Activated CD8-positive, alpha-beta memory T cell treated with anti-CD3 and anti-CD28 coated beads for 36 hours (primary cell): ENCODE measurements around the gene CPD. TPM values are rescaled to one million over a fixed set of nuclear protein-coding genes. Genes with fewer than 3 reads are reported as not detected.

Experiments
- CTCF ChIA-PET: fragments of 350-600 bp; sonication (Branson Sonifier 250); formaldehyde crosslinking; loops from one replicate; lab custom pipeline; 2021; ENCODE audit warnings: antibody characterized with exemption; lab: Charles Lee
- POLR2A ChIA-PET: fragments of 350-600 bp; sonication (Branson Sonifier 250); formaldehyde crosslinking; loops from one replicate; lab custom pipeline; 2021; ENCODE audit warnings: antibody characterized with exemption; lab: Charles Lee
- total RNA-seq, 2 experiments: library from RNA; stranded (reverse); gene quantifications; one replicate each; pipeline ENCODE4 v1.2.3, GENCODE V29; 2021

CPD gene
- total RNA-seq, 2 experiments from 2014 or later, result 27.4 to 29.8 TPM

- POLR2A ChIA-PET, result interaction anchor here (1.4 kb wide), 1 partner anchor 14 kb away, joined by 6 read pairs; no protein-coding TSS in a partner anchor
- CTCF ChIA-PET, result interaction anchor here (1.3 to 2.1 kb wide), 4 partner anchors 9 to 38 kb away, joined by 3 to 9 read pairs (median 6); no protein-coding TSS in a partner anchor
Observed at GRCh38 chr17:30377574-30378240, 1.0 kb upstream of the CPD start.

GRCh38 chr17:30378241-30378824 lies 394 bp upstream of the CPD start:
- ChIA-PET POLR2A (interaction anchor here (1.0 to 1.4 kb wide), 2 partner anchors 14 to 87 kb away, joined by 3 to 6 read pairs; no protein-coding TSS in a partner anchor), CTCF (interaction anchor here (1.3 to 2.1 kb wide), 4 partner anchors 8 to 38 kb away, joined by 3 to 9 read pairs (median 6); no protein-coding TSS in a partner anchor)

GRCh38 chr17:30379303-30379902 lies 676 bp downstream of the CPD start:
- ChIA-PET POLR2A (interaction anchor here (0.6 to 1.0 kb wide), 4 partner anchors 9 to 179 kb away, joined by 3 to 4 read pairs (median 3); no protein-coding TSS in a partner anchor), CTCF (interaction anchor here (1.6 kb wide), 1 partner anchor 16 kb away, joined by 5 read pairs; no protein-coding TSS in a partner anchor)

- ChIA-PET POLR2A (interaction anchor here (0.6 kb wide), 1 partner anchor 96 kb away, joined by 12 read pairs; no protein-coding TSS in a partner anchor), CTCF (interaction anchor here (1.6 kb wide), 1 partner anchor 16 kb away, joined by 5 read pairs; no protein-coding TSS in a partner anchor)
Observed at GRCh38 chr17:30379903-30380381, 1.2 kb downstream of the CPD start.

- CTCF ChIA-PET, result no interaction called here
Observed at GRCh38 chr17:30380643-30381339, 2.1 kb downstream of the CPD start.

GRCh38 chr17:30381340-30381659 lies 2.6 kb downstream of the CPD start:
- CTCF ChIA-PET, result no interaction called here
- POLR2A ChIA-PET, result interaction anchor here (1.1 kb wide), 1 partner anchor 17 kb away, joined by 4 read pairs; no protein-coding TSS in a partner anchor

More at GRCh38 chr17:30380643-30381339, 2.1 kb downstream of the CPD start:
- POLR2A ChIA-PET, result interaction anchor here (0.6 to 1.1 kb wide), 2 partner anchors 17 to 97 kb away, joined by 4 to 12 read pairs; no protein-coding TSS in a partner anchor

GRCh38 chr17:30382345-30382744 lies 3.6 kb downstream of the CPD start:
- CTCF ChIA-PET, result interaction anchor here (1.4 kb wide), 1 partner anchor 289 kb away, joined by 3 read pairs; no protein-coding TSS in a partner anchor
- POLR2A ChIA-PET, result no interaction called here

GRCh38 chr17:30388321-30389179 lies 9.8 kb downstream of the CPD start:
- CTCF ChIA-PET, result interaction anchor here (0.6 kb wide), 1 partner anchor 47 kb away, joined by 4 read pairs; no protein-coding TSS in a partner anchor

GRCh38 chr17:30389756-30390300 lies 11.1 kb downstream of the CPD start:
- POLR2A ChIA-PET, result interaction anchor here (0.7 kb wide), 1 partner anchor 98 kb away, joined by 4 read pairs; the partner anchor contains the start of gene BLMH

More at GRCh38 chr17:30388321-30389179, 9.8 kb downstream of the CPD start:
- POLR2A ChIA-PET, result no interaction called here

GRCh38 chr17:30391534-30391933 lies 12.8 kb downstream of the CPD start:
- ChIA-PET CTCF (no interaction called here), POLR2A (no interaction called here)

More at GRCh38 chr17:30389756-30390300, 11.1 kb downstream of the CPD start:
- CTCF ChIA-PET, result no interaction called here

GRCh38 chr17:30393491-30393890 lies 14.8 kb downstream of the CPD start:
- ChIA-PET CTCF (no interaction called here), POLR2A (no interaction called here)

GRCh38 chr17:30393911-30394867 lies 15.5 kb downstream of the CPD start:
- ChIA-PET POLR2A (no interaction called here), CTCF (no interaction called here)

GRCh38 chr17:30395398-30396022 lies 16.8 kb downstream of the CPD start:
- CTCF ChIA-PET, result interaction anchor here (0.8 kb wide), 1 partner anchor 291 kb away, joined by 3 read pairs; no protein-coding TSS in a partner anchor
- POLR2A ChIA-PET, result no interaction called here

- POLR2A ChIA-PET, result no interaction called here
- CTCF ChIA-PET, result no interaction called here
Observed at GRCh38 chr17:30396129-30396528, 17.4 kb downstream of the CPD start.

GRCh38 chr17:30396612-30397011 lies 17.9 kb downstream of the CPD start:
- ChIA-PET POLR2A (no interaction called here), CTCF (no interaction called here)
